OCI-LY1 (cell line): Measurements from ENCODE around the gene WNT16.

Experiments
- H2AFZ ChIP-seq: fragments of 200-600 bp; sonication (generic), shearing (Covaris generic); 2 replicates; pipeline ENCODE4 v1.6.0; 2014; ENCODE audit warnings: antibody characterized with exemption, mild to moderate bottlenecking, low read length
- H3F3A ChIP-seq: fragments of 200-600 bp; sonication (generic), shearing (Covaris generic); 2 replicates; pipeline ENCODE4 v1.6.0; 2014; ENCODE audit warnings: mild to moderate bottlenecking, antibody characterized with exemption, low read length, moderate library complexity; ENCODE audit not compliant: insufficient read depth
- H3K27ac ChIP-seq: fragments of 200-600 bp; sonication (generic); 2 replicates; pipeline ENCODE4 v1.5.1; 2014; ENCODE audit warnings: low read length, mixed run types, mild to moderate bottlenecking, low read depth; ENCODE audit not compliant: poor library complexity, severe bottlenecking
- H3K27me3 ChIP-seq: fragments of 200-600 bp; sonication (generic); 2 replicates; pipeline ENCODE4 v1.6.0; 2014; ENCODE audit warnings: antibody characterized with exemption, mild to moderate bottlenecking, low read length, moderate library complexity; ENCODE audit not compliant: insufficient read depth
- H3K36me3 ChIP-seq: fragments of 200-600 bp; sonication (generic); 2 replicates; pipeline ENCODE4 v1.6.1; 2014; ENCODE audit warnings: mild to moderate bottlenecking, antibody characterized with exemption, low read length, moderate library complexity, mixed read lengths; ENCODE audit not compliant: insufficient read depth
- H3K4me1 ChIP-seq: fragments of 200-600 bp; sonication (generic); 2 replicates; pipeline ENCODE4 v1.5.1; 2014; ENCODE audit warnings: mild to moderate bottlenecking, low read length, moderate library complexity; ENCODE audit not compliant: insufficient read depth, severe bottlenecking
- H3K4me2 ChIP-seq: fragments of 200-600 bp; sonication (generic), shearing (Covaris generic); 2 replicates; pipeline ENCODE4 v1.6.1; 2014; ENCODE audit warnings: low read length
- H3K4me3 ChIP-seq: fragments of 200-600 bp; sonication (generic); 2 replicates; pipeline ENCODE4 v1.5.1; 2014; ENCODE audit warnings: low read length, low read depth, mild to moderate bottlenecking, mixed read lengths; ENCODE audit not compliant: poor library complexity, severe bottlenecking
- H3K79me2 ChIP-seq: fragments of 200-600 bp; shearing (Covaris generic); 2 replicates; pipeline ENCODE4 v1.6.1; 2016; ENCODE audit warnings: mixed run types, low read length, mixed read lengths; ENCODE audit not compliant: insufficient read depth
- H3K9ac ChIP-seq: fragments of 200-600 bp; sonication (generic), shearing (Covaris generic); 2 replicates; pipeline ENCODE4 v1.6.1; 2014; ENCODE audit warnings: mild to moderate bottlenecking, low read length, mixed read lengths
- H3K9me2 ChIP-seq: fragments of 200-600 bp; sonication (generic), shearing (Covaris generic); 2 replicates; pipeline ENCODE4 v1.6.1; 2014; ENCODE audit warnings: low read depth, mild to moderate bottlenecking, low read length, mixed read lengths
- H3K9me3 ChIP-seq: fragments of 200-600 bp; shearing (Covaris generic); 2 replicates; pipeline ENCODE4 v1.6.1; 2014; ENCODE audit warnings: low read length, mixed read lengths
- H4K20me1 ChIP-seq: fragments of 200-600 bp; sonication (generic), shearing (Covaris generic); 2 replicates; pipeline ENCODE4 v1.6.0; 2016; ENCODE audit warnings: mild to moderate bottlenecking, low read length; ENCODE audit not compliant: insufficient read depth
- EZH2 ChIP-seq: fragments of 200-600 bp; sonication (generic), shearing (Covaris generic); IDR thresholded peaks from 2 replicates; pipeline ENCODE4 v1.8.0; 2017; ENCODE audit warnings: borderline replicate concordance, mixed run types, mild to moderate bottlenecking, antibody characterized with exemption, low read length, moderate library complexity, mixed read lengths
- TF ChIP-seq, protein P1 (sequence below): fragments of 200-600 bp; sonication (generic), shearing (Covaris generic); IDR thresholded peaks from 2 replicates; pipeline ENCODE4 v1.5.1; 2017; ENCODE audit warnings: mild to moderate bottlenecking, antibody characterized with exemption, low read length, moderate library complexity, mixed read lengths

The WNT16 gene

GRCh38 chr7:121342631-121343030 is 13.8 kb downstream of the WNT16 start:
- Histone ChIP-seq H3K79me2 (no peaks in the 10 kb centered on the region), H3K4me1 (peaks cover 1% of the 10 kb centered on the region), H3F3A (no peaks in the 10 kb centered on the region), H3K27me3 (no peaks in the 10 kb centered on the region), H4K20me1 (no peaks in the 10 kb centered on the region), H3K9ac (no peak overlapping the region), H2AFZ (no peak overlapping the region), H3K9me3 (no peaks in the 10 kb centered on the region), H3K4me2 (no peak overlapping the region), H3K9me2 (no peaks in the 10 kb centered on the region), H3K27ac (no peak overlapping the region), H3K36me3 (no peaks in the 10 kb centered on the region; the same call in 1 of the 2 replicates), H3K4me3 (no peak overlapping the region)
- TF ChIP-seq EZH2 = no peak
- TF ChIP-seq, protein P1, sequence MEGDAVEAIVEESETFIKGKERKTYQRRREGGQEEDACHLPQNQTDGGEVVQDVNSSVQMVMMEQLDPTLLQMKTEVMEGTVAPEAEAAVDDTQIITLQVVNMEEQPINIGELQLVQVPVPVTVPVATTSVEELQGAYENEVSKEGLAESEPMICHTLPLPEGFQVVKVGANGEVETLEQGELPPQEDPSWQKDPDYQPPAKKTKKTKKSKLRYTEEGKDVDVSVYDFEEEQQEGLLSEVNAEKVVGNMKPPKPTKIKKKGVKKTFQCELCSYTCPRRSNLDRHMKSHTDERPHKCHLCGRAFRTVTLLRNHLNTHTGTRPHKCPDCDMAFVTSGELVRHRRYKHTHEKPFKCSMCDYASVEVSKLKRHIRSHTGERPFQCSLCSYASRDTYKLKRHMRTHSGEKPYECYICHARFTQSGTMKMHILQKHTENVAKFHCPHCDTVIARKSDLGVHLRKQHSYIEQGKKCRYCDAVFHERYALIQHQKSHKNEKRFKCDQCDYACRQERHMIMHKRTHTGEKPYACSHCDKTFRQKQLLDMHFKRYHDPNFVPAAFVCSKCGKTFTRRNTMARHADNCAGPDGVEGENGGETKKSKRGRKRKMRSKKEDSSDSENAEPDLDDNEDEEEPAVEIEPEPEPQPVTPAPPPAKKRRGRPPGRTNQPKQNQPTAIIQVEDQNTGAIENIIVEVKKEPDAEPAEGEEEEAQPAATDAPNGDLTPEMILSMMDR = no peak

GRCh38 chr7:121343302-121343701 is 14.5 kb downstream of the WNT16 start:
- no peak overlapping the region for H2AFZ ChIP-seq
- no peak overlapping the region for H3K4me3 ChIP-seq
- no peaks in the 10 kb centered on the region for H3K9me3 ChIP-seq
- H3K4me2 ChIP-seq = no peak overlapping the region
- H3K27ac ChIP-seq = no peak overlapping the region
- H4K20me1 ChIP-seq = no peaks in the 10 kb centered on the region
- H3K27me3 ChIP-seq = no peaks in the 10 kb centered on the region
- no peak overlapping the region for H3K9ac ChIP-seq
- H3F3A ChIP-seq = no peaks in the 10 kb centered on the region
- H3K79me2 ChIP-seq = no peaks in the 10 kb centered on the region
- H3K36me3 ChIP-seq = no peaks in the 10 kb centered on the region; the same call in 1 of the 2 replicates
- TF ChIP-seq EZH2 = no peak
- TF ChIP-seq, protein P1 = no peak
- H3K4me1 ChIP-seq = no peaks in the 10 kb centered on the region
- H3K9me2 ChIP-seq = no peaks in the 10 kb centered on the region

GRCh38 chr7:121344093-121344492 is 15.3 kb downstream of the WNT16 start:
- no peaks in the 10 kb centered on the region for H3K9me3 ChIP-seq
- no peaks in the 10 kb centered on the region for H3F3A ChIP-seq
- H3K36me3 ChIP-seq = no peaks in the 10 kb centered on the region; the same call in 1 of the 2 replicates
- H2AFZ ChIP-seq = no peak overlapping the region
- H3K9ac ChIP-seq = no peak overlapping the region
- no peaks in the 10 kb centered on the region for H3K79me2 ChIP-seq
- H3K4me2 ChIP-seq = no peak overlapping the region
- no peaks in the 10 kb centered on the region for H3K27me3 ChIP-seq
- H3K27ac ChIP-seq = no peak overlapping the region
- no peaks in the 10 kb centered on the region for H4K20me1 ChIP-seq
- TF ChIP-seq, protein P1 = no peak
- TF ChIP-seq EZH2 = no peak
- H3K4me3 ChIP-seq = no peak overlapping the region
- H3K4me1 ChIP-seq = no peaks in the 10 kb centered on the region
- H3K9me2 ChIP-seq = no peaks in the 10 kb centered on the region
